ENCODE measurements around the gene OR51D1.

OR51D1 gene

GRCh38 chr11:4607781-4608666 is 29.3 kb upstream of the OR51D1 start, which contains the start of gene TRIM68:
Gene TRIM68 (minus strand): TSS chr11:4608231. CDS start chr11:4605504, 2,727 bp downstream.
- TF ChIP-seq, protein P1, sequence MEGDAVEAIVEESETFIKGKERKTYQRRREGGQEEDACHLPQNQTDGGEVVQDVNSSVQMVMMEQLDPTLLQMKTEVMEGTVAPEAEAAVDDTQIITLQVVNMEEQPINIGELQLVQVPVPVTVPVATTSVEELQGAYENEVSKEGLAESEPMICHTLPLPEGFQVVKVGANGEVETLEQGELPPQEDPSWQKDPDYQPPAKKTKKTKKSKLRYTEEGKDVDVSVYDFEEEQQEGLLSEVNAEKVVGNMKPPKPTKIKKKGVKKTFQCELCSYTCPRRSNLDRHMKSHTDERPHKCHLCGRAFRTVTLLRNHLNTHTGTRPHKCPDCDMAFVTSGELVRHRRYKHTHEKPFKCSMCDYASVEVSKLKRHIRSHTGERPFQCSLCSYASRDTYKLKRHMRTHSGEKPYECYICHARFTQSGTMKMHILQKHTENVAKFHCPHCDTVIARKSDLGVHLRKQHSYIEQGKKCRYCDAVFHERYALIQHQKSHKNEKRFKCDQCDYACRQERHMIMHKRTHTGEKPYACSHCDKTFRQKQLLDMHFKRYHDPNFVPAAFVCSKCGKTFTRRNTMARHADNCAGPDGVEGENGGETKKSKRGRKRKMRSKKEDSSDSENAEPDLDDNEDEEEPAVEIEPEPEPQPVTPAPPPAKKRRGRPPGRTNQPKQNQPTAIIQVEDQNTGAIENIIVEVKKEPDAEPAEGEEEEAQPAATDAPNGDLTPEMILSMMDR (IDR thresholded peaks at IDR 0.05; ENCODE audit: insufficient read depth, missing control alignments): no peak

GRCh38 chr11:4610258-4610935 is 26.9 kb upstream of the OR51D1 start:
- DNase-seq (ENCODE audit: insufficient read length, low spot score): no peak
- FAIRE-seq: no peak

More at GRCh38 chr11:4607781-4608666, 29.3 kb upstream of the OR51D1 start, which contains the start of gene TRIM68:
- FAIRE-seq (no peak), DNase-seq (ENCODE audit: insufficient read length, low spot score) (no peak)

GRCh38 chr11:4611986-4612385 is 25.3 kb upstream of the OR51D1 start:
- FAIRE-seq (no peak), DNase-seq (ENCODE audit: insufficient read length, low spot score) (no peak)
- TF ChIP-seq, protein P1 (IDR thresholded peaks at IDR 0.05; ENCODE audit: insufficient read depth, missing control alignments): no peak

More at GRCh38 chr11:4610258-4610935, 26.9 kb upstream of the OR51D1 start:
- TF ChIP-seq, protein P1 (IDR thresholded peaks at IDR 0.05; ENCODE audit: insufficient read depth, missing control alignments): no peak

DNA sequence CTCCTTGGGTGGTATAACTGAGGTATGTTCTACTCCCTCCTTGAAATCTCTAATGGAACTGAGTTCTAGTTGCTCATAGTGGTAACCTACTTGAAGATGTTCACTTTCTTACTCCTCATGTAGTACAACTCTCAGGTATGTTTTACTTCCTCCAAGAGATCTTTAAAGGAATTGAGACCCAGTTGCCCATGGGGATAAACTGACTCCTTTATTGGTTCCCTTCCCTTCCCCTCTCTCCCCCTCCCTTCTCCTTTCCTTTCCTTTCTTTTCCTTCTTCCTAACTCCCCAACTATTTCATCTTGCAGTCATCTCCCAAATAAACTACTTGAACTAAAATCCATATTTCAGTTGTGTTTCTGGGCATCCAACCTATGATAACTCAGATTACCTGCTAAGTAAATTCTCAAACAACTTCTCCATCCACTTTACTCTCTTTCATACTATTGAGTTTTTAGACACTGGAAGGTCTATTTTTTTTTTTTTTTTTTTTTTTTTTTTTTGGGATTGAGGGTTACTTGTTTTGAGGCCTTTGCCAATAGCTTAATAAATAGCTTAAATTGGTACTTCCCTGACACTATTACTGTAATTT is 21.3 kb upstream of the OR51D1 start:
- FAIRE-seq (no peak), DNase-seq (ENCODE audit: insufficient read length, low spot score) (no peak)
- TF ChIP-seq, protein P1 (IDR thresholded peaks at IDR 0.05; ENCODE audit: insufficient read depth, missing control alignments): no peak

GRCh38 chr11:4619514-4619913 is 17.8 kb upstream of the OR51D1 start:
- TF ChIP-seq, protein P1 (IDR thresholded peaks at IDR 0.05; ENCODE audit: insufficient read depth, missing control alignments): no peak
- FAIRE-seq (no peak), DNase-seq (ENCODE audit: insufficient read length, low spot score) (no peak)

GRCh38 chr11:4626207-4627099 is 10.8 kb upstream of the OR51D1 start:
- TF ChIP-seq, protein P1 (IDR thresholded peaks at IDR 0.05; ENCODE audit: insufficient read depth, missing control alignments): peak; percentile 77
- no peak for DNase-seq (ENCODE audit: insufficient read length, low spot score)
- FAIRE-seq: no peak

Measured in D721Med (cell line).